Endodermal cell (in vitro differentiated cells): ENCODE measurements around the gene CELF2. TPM values are rescaled to one million over a fixed set of nuclear protein-coding genes. Genes with fewer than 3 reads are reported as not detected.

Experiments used
- DNase-seq: peaks from one replicate; pipeline ENCODE4 v3.0.0-alpha.2; 2017
- H3K27ac ChIP-seq: 2 replicates; pipeline ENCODE4 v1.5.1; 2013; ENCODE audit warnings: mild to moderate bottlenecking, low read depth, low read length, moderate library complexity
- H3K27me3 ChIP-seq: 2 replicates; pipeline ENCODE4 v1.6.1; 2013; ENCODE audit warnings: mild to moderate bottlenecking, low read length, moderate library complexity; ENCODE audit not compliant: insufficient read depth, control insufficient read depth, poor library complexity, severe bottlenecking
- H3K36me3 ChIP-seq: 2 replicates; pipeline ENCODE4 v1.7.0; 2013; ENCODE audit warnings: mild to moderate bottlenecking, low read length, moderate library complexity; ENCODE audit not compliant: control insufficient read depth, insufficient read depth
- H3K4me1 ChIP-seq: one replicate; pipeline ENCODE4 v1.7.0; 2013; ENCODE audit warnings: low read length; ENCODE audit not compliant: control insufficient read depth, insufficient read depth
- H3K4me3 ChIP-seq: 2 replicates; pipeline ENCODE4 v1.5.1; 2013; ENCODE audit warnings: mild to moderate bottlenecking, low read length, moderate library complexity
- H3K9ac ChIP-seq: 2 replicates; pipeline ENCODE4 v1.6.1; 2013; ENCODE audit warnings: mild to moderate bottlenecking, low read length, moderate library complexity; ENCODE audit not compliant: poor library complexity, severe bottlenecking; ENCODE audit errors: extremely low read depth
- H3K9me3 ChIP-seq: 2 replicates; pipeline ENCODE4 v1.6.1; 2013; ENCODE audit warnings: mild to moderate bottlenecking, low read length, moderate library complexity; ENCODE audit not compliant: control insufficient read depth
- H3K27ac Mint-ChIP-seq: 2 replicates; pipeline ENCODE4 v1.8.0; 2020; ENCODE audit warnings: mixed read lengths
- H3K27me3 Mint-ChIP-seq: 2 replicates; pipeline ENCODE4 v1.8.0; 2021; ENCODE audit warnings: mild to moderate bottlenecking, mixed read lengths; ENCODE audit not compliant: insufficient read depth
- H3K36me3 Mint-ChIP-seq: 2 replicates; pipeline ENCODE4 v1.8.0; 2020; ENCODE audit warnings: low read depth, mixed read lengths
- H3K4me1 Mint-ChIP-seq: 2 replicates; pipeline ENCODE4 v1.8.0; 2020; ENCODE audit warnings: mixed read lengths
- H3K4me3 Mint-ChIP-seq: 2 replicates; pipeline ENCODE4 v1.8.0; 2020; ENCODE audit warnings: mild to moderate bottlenecking, moderate library complexity, mixed read lengths
- H3K9me3 Mint-ChIP-seq: 2 replicates; pipeline ENCODE4 v1.8.0; 2020; ENCODE audit warnings: mild to moderate bottlenecking, mixed read lengths
- WGBS, 2 experiments: methylation state at CpG; one replicate each; pipeline versions ENCODE4 v1.1.5 to v1.1.7; 2013; ENCODE audit warnings: missing lambda C conversion rate in 2 of 2, mixed read lengths in 1 of 2; ENCODE audit not compliant: insufficient coverage in 1 of 2, insufficient read length in 1 of 2; 5-methylcytosine and 5-hydroxymethylcytosine counted together
- total RNA-seq, 2 donors: library from RNA; stranded (reverse); fragmentation: NEBNext Ultra II Directional in 1 of 2; extraction: Animal tissue kit (Norgen Biotek cat#: 25700) in 1 of 2; gene quantifications; 2 replicates in 1 of 2; 3 replicates in 1 of 2; pipeline ENCODE4 v1.2.1, GENCODE V29; 2021
- TF ChIP-seq, protein P1 (sequence below): fragments of 200-600 bp; sonication (generic); conservative IDR thresholded peaks from 2 replicates; pipeline ENCODE4 v1.5.0; 2021; ENCODE audit warnings: antibody characterized with exemption, mild to moderate bottlenecking

CELF2 gene
- total RNA-seq, 2 donors from 2014 or later: 79.9 to 96.1 TPM

DNA sequence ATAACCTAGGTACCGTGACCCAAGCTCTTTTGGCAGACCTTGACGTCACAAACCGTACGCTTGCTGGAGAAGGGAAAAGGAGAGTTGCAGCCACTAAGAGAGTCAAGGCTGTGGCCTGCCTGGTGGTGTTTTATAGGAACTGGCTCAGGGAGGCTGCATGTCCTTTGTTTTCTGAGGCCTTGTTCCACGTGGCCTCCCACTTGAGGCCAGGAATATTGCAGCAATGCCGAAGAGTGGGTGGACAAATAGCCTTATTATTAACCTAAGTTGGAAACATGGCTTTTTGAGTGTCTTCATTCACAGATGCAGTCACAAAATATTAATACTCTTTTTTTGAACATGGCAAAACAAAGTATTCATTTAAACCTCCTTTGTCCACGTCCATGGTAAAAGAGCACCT is 178.0 kb downstream of the CELF2 start:
- Mint-ChIP-seq H3K36me3 (peaks cover 39% of the 10 kb centered on the region), H3K4me1 (peaks cover 27% of the 10 kb centered on the region), H3K9me3 (no peaks in the 10 kb centered on the region), H3K4me3 (no peak overlapping the region), H3K27ac (no peak overlapping the region), H3K27me3 (no peaks in the 10 kb centered on the region)
- Histone ChIP-seq H3K9me3 (no peaks in the 10 kb centered on the region), H3K9ac (no peak overlapping the region), H3K27me3 (no peaks in the 10 kb centered on the region), H3K4me1 (peaks cover 7% of the 10 kb centered on the region), H3K27ac (no peak overlapping the region), H3K36me3 (peaks cover 44% of the 10 kb centered on the region), H3K4me3 (no peak overlapping the region)
- TF ChIP-seq, protein P1, sequence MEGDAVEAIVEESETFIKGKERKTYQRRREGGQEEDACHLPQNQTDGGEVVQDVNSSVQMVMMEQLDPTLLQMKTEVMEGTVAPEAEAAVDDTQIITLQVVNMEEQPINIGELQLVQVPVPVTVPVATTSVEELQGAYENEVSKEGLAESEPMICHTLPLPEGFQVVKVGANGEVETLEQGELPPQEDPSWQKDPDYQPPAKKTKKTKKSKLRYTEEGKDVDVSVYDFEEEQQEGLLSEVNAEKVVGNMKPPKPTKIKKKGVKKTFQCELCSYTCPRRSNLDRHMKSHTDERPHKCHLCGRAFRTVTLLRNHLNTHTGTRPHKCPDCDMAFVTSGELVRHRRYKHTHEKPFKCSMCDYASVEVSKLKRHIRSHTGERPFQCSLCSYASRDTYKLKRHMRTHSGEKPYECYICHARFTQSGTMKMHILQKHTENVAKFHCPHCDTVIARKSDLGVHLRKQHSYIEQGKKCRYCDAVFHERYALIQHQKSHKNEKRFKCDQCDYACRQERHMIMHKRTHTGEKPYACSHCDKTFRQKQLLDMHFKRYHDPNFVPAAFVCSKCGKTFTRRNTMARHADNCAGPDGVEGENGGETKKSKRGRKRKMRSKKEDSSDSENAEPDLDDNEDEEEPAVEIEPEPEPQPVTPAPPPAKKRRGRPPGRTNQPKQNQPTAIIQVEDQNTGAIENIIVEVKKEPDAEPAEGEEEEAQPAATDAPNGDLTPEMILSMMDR: no peak
- no peak for DNase-seq
- WGBS, 2 experiments: 95 to 100% methylated on average over 5 to 7 of the region's 7 CpGs

- no peaks in the 10 kb centered on the region for H3K9me3 Mint-ChIP-seq
- DNase-seq: no peak
- peaks cover 16% of the 10 kb centered on the region for H3K4me1 Mint-ChIP-seq
- H3K27ac Mint-ChIP-seq: no peak overlapping the region
- Histone ChIP-seq H3K4me3 (no peak overlapping the region), H3K27ac (no peak overlapping the region), H3K9me3 (no peaks in the 10 kb centered on the region), H3K27me3 (no peaks in the 10 kb centered on the region), H3K9ac (no peak overlapping the region), H3K4me1 (peaks cover 4% of the 10 kb centered on the region), H3K36me3 (peaks cover 44% of the 10 kb centered on the region)
- H3K36me3 Mint-ChIP-seq: peaks cover 52% of the 10 kb centered on the region
- WGBS, 2 experiments: 81 to 82% methylated on average over 5 to 7 of the region's 7 CpGs
- H3K27me3 Mint-ChIP-seq: no peaks in the 10 kb centered on the region
- TF ChIP-seq, protein P1: no peak
- H3K4me3 Mint-ChIP-seq: no peak overlapping the region
Measured at GRCh38 chr10:11197266-11197712, 179.6 kb downstream of the CELF2 start.

- DNase-seq: no peak
- Histone ChIP-seq H3K36me3 (peaks cover 42% of the 10 kb centered on the region), H3K9ac (no peak overlapping the region), H3K9me3 (no peaks in the 10 kb centered on the region), H3K27me3 (no peaks in the 10 kb centered on the region), H3K4me3 (no peak overlapping the region), H3K27ac (no peak overlapping the region), H3K4me1 (no peaks in the 10 kb centered on the region)
- Mint-ChIP-seq H3K27me3 (no peaks in the 10 kb centered on the region), H3K4me3 (no peak overlapping the region), H3K9me3 (no peaks in the 10 kb centered on the region), H3K4me1 (peaks cover 10% of the 10 kb centered on the region), H3K27ac (no peak overlapping the region), H3K36me3 (peaks cover 50% of the 10 kb centered on the region)
- TF ChIP-seq, protein P1: no peak
- 92 to 93% methylated on average over 3 of the region's 3 CpGs for WGBS, 2 experiments
Measured at GRCh38 chr10:11197878-11198277, 180.2 kb downstream of the CELF2 start.
